MCF 10A (cell line): ENCODE measurements around the gene ZNF316. TPM values are rescaled to one million over a fixed set of nuclear protein-coding genes. Genes with fewer than 3 reads are reported as not detected.

ENCODE experiments used
- BruUV-seq: library from RNA; stranded (reverse); fragments of 400-500 nt; replicated peaks from 2 replicates; lab custom pipeline; 2021; lab: Mats Ljungman, UMichigan
- CTCF ChIA-PET: fragments of 300-600 bp; sonication (Branson Sonifier 250); formaldehyde crosslinking; extraction: SDS; loops from one replicate; lab custom pipeline; 2021; ENCODE audit warnings: antibody characterized with exemption, inconsistent platforms; lab: Yijun Ruan, JAX
- POLR2A ChIA-PET: fragments of 300-600, 350-650 bp; sonication (Branson Sonifier 250); formaldehyde crosslinking; extraction: SDS; loops from one replicate; lab custom pipeline; 2020; ENCODE audit warnings: antibody characterized with exemption, inconsistent platforms; lab: Yijun Ruan, JAX
- DNase-seq: peaks from one replicate; pipeline ENCODE4 v3.0.0-alpha.2; 2018; ENCODE audit not compliant: unreplicated experiment
- H3K27ac Mint-ChIP-seq: one replicate; pipeline ENCODE4 v1.8.0; 2022; ENCODE audit warnings: mild to moderate bottlenecking, low read depth, mixed read lengths; ENCODE audit not compliant: unreplicated experiment
- H3K27me3 Mint-ChIP-seq: one replicate; pipeline ENCODE4 v1.8.0; 2022; ENCODE audit warnings: mixed read lengths; ENCODE audit not compliant: insufficient read depth, unreplicated experiment
- H3K36me3 Mint-ChIP-seq: one replicate; pipeline ENCODE4 v1.8.0; 2022; ENCODE audit warnings: mild to moderate bottlenecking, moderate library complexity, mixed read lengths; ENCODE audit not compliant: insufficient read depth, unreplicated experiment
- H3K4me1 Mint-ChIP-seq: one replicate; pipeline ENCODE4 v1.8.0; 2022; ENCODE audit warnings: mixed read lengths; ENCODE audit not compliant: insufficient read depth, unreplicated experiment
- H3K4me3 Mint-ChIP-seq: one replicate; pipeline ENCODE4 v1.8.0; 2022; ENCODE audit warnings: mild to moderate bottlenecking, moderate library complexity, mixed read lengths; ENCODE audit not compliant: unreplicated experiment
- H3K9me3 Mint-ChIP-seq: one replicate; pipeline ENCODE4 v1.8.0; 2022; ENCODE audit warnings: mixed read lengths; ENCODE audit not compliant: unreplicated experiment
- CTCF ChIP-seq: fragments of 200-600 bp; IDR thresholded peaks from one replicate; pipeline ENCODE4 v1.8.0; 2022; ENCODE audit warnings: antibody characterized with exemption, mild to moderate bottlenecking; ENCODE audit not compliant: unreplicated experiment
- intact Hi-C: fragments of 100-400 bp; cut with micrococcal nuclease; formaldehyde crosslinking; loops from 2 replicates; pipeline ENCODE4 v1.14.1; 2022
- total RNA-seq: library from RNA; stranded (reverse); gene quantifications from 2 replicates; pipeline ENCODE4 v1.2.3, GENCODE V29; 2022

Gene ZNF316
- total RNA-seq, 1 experiment from 2014 or later: 27.1 TPM

GRCh38 chr7:6616854-6617643 is 20.1 kb upstream of the ZNF316 start:
- intact Hi-C loops: no loop called here

GRCh38 chr7:6618621-6619020 is 18.5 kb upstream of the ZNF316 start:
- H3K27ac Mint-ChIP-seq: no peak overlapping the region
- H3K4me1 Mint-ChIP-seq: no peaks in the 10 kb centered on the region
- ChIA-PET POLR2A (no interaction called here), CTCF (no interaction called here)
- no peak overlapping the region for H3K4me3 Mint-ChIP-seq
- DNase-seq: no peak
- peaks cover 41% of the 10 kb centered on the region for H3K27me3 Mint-ChIP-seq
- intact Hi-C loops: no loop called here
- BruUV-seq: no TSS peak
- H3K36me3 Mint-ChIP-seq: no peaks in the 10 kb centered on the region
- TF ChIP-seq CTCF: no peak
- no peaks in the 10 kb centered on the region for H3K9me3 Mint-ChIP-seq

More at GRCh38 chr7:6616854-6617643, 20.1 kb upstream of the ZNF316 start:
- peaks cover 53% of the 10 kb centered on the region for H3K27me3 Mint-ChIP-seq
- H3K4me3 Mint-ChIP-seq: no peak overlapping the region
- H3K4me1 Mint-ChIP-seq: no peaks in the 10 kb centered on the region
- H3K36me3 Mint-ChIP-seq: no peaks in the 10 kb centered on the region
- H3K27ac Mint-ChIP-seq: no peak overlapping the region
- no peak for TF ChIP-seq CTCF
- CTCF ChIA-PET: interaction anchor here (0.7 kb wide), 2 partner anchors 27 to 32 kb away, joined by 3 read pairs; partner anchors contain the start of gene INTS15
- no peak for DNase-seq
- no peaks in the 10 kb centered on the region for H3K9me3 Mint-ChIP-seq
- BruUV-seq: no TSS peak
- POLR2A ChIA-PET: no interaction called here

GRCh38 chr7:6619961-6620360 is 17.2 kb upstream of the ZNF316 start:
- peaks cover 41% of the 10 kb centered on the region for H3K27me3 Mint-ChIP-seq
- no peak for TF ChIP-seq CTCF
- H3K36me3 Mint-ChIP-seq: no peaks in the 10 kb centered on the region
- intact Hi-C loops: no loop called here
- no peak overlapping the region for H3K4me3 Mint-ChIP-seq
- DNase-seq: no peak
- no peaks in the 10 kb centered on the region for H3K9me3 Mint-ChIP-seq
- no peak overlapping the region for H3K27ac Mint-ChIP-seq
- CTCF ChIA-PET: no interaction called here
- no TSS peak for BruUV-seq
- POLR2A ChIA-PET: no interaction called here
- H3K4me1 Mint-ChIP-seq: no peaks in the 10 kb centered on the region

GRCh38 chr7:6621195-6622133 is 15.7 kb upstream of the ZNF316 start:
- Mint-ChIP-seq H3K4me1 (no peaks in the 10 kb centered on the region), H3K9me3 (no peaks in the 10 kb centered on the region), H3K36me3 (no peaks in the 10 kb centered on the region), H3K4me3 (no peak overlapping the region), H3K27ac (no peak overlapping the region), H3K27me3 (peaks cover 38% of the 10 kb centered on the region)
- ChIA-PET POLR2A (interaction anchor here (0.6 kb wide), 1 partner anchor 460 kb away, joined by 3 read pairs; no protein-coding TSS in a partner anchor), CTCF (interaction anchor here (0.9 kb wide), 1 partner anchor 31 kb away, joined by 3 read pairs; the partner anchor contains the start of gene INTS15)
- intact Hi-C loops: no loop called here
- TF ChIP-seq CTCF: no peak
- BruUV-seq: no TSS peak
- no peak for DNase-seq
